Upper lobe of right lung (tissue), 1 donor: ENCODE data around the gene BTBD18. TPM values are rescaled to one million over a fixed set of nuclear protein-coding genes. Genes with fewer than 3 reads are reported as not detected.

ENCODE experiments used
- ATAC-seq: fragments of 200-7000 bp; cut with Tn5 transposase; one replicate; pipeline ENCODE4 v1.9.1; 2020; ENCODE audit warnings: mild to moderate bottlenecking, moderate library complexity
- DNase-seq: peaks from one replicate; pipeline ENCODE4 v3.0.0-alpha.2; 2020
- H3K27ac ChIP-seq: fragments of 200-600 bp; one replicate; pipeline ENCODE4 v1.8.0; 2022
- H3K27me3 ChIP-seq: fragments of 200-600 bp; one replicate; pipeline ENCODE4 v1.8.0; 2022; ENCODE audit warnings: mild to moderate bottlenecking
- H3K36me3 ChIP-seq: fragments of 200-600 bp; one replicate; pipeline ENCODE4 v1.8.0; 2022
- H3K4me1 ChIP-seq: fragments of 200-600 bp; one replicate; pipeline ENCODE4 v1.8.0; 2022
- H3K4me3 ChIP-seq: fragments of 200-600 bp; one replicate; pipeline ENCODE4 v1.8.0; 2022; ENCODE audit warnings: mild to moderate bottlenecking
- H3K9me3 ChIP-seq: fragments of 200-600 bp; one replicate; pipeline ENCODE4 v1.8.0; 2022
- intact Hi-C: fragments of 100-400 bp; cut with DNase I; formaldehyde crosslinking; loops from one replicate; pipeline ENCODE4 v1.11.0; 2022
- total RNA-seq: library from RNA; stranded (reverse); fragmentation: NEBNext Ultra II Directional; extraction: Animal tissue kit (Norgen Biotek cat#: 25700); gene quantifications from one replicate; pipeline ENCODE4 v1.2.1, GENCODE V29; 2021
- TF ChIP-seq, protein P1 (sequence below): fragments of 200-600 bp; IDR thresholded peaks from one replicate; pipeline ENCODE4 v1.8.0; 2022; ENCODE audit warnings: antibody characterized with exemption
- donor health status: DM: no; HTN: yes; CAD: no; lungs with severe emphysema.

Gene BTBD18
- total RNA-seq, 1 donor from 2014 or later, result not detected

DNA sequence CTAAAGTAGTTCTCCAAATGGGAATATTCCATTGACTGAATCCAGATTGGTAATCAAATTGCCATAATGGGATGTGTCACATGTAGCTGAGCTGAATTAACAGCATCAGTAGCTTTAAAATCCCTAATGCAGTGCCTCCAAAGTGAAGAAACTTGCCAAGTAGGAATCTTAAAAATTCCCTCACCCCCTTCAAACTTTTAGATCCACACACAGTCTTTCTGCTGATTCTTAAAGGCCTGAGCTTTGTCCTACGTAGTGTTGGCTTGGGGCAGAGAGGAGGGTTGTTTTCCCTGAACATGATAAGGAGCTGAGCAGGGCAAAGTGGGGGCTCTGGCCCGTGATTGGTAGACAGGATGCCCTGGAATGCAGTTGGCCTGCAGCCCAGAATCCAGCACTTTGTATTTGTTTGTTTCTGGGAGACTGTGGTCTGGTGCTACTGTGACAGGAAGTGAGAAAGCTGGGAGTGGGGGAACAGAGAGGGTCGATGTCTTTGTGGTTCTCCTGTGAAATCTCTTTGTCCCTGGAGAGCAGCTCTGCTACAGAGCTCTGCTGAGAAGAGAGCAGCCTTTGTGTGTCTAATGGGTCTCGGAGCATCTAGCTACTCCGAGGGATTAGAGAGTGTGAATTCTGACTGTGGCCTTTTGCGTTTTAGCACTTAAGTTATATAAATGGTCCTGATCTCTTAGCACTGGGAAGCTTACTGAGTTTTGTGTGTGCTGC lies 26.9 kb upstream of the BTBD18 start:
- DNase-seq, result peak; percentile 92
- Histone ChIP-seq H3K4me3 (peak overlapping the region; percentile 14), H3K9me3 (no peaks in the 10 kb centered on the region), H3K36me3 (no peaks in the 10 kb centered on the region), H3K4me1 (peaks cover 95% of the 10 kb centered on the region), H3K27me3 (no peaks in the 10 kb centered on the region), H3K27ac (peak overlapping the region; percentile 89)
- TF ChIP-seq, protein P1, sequence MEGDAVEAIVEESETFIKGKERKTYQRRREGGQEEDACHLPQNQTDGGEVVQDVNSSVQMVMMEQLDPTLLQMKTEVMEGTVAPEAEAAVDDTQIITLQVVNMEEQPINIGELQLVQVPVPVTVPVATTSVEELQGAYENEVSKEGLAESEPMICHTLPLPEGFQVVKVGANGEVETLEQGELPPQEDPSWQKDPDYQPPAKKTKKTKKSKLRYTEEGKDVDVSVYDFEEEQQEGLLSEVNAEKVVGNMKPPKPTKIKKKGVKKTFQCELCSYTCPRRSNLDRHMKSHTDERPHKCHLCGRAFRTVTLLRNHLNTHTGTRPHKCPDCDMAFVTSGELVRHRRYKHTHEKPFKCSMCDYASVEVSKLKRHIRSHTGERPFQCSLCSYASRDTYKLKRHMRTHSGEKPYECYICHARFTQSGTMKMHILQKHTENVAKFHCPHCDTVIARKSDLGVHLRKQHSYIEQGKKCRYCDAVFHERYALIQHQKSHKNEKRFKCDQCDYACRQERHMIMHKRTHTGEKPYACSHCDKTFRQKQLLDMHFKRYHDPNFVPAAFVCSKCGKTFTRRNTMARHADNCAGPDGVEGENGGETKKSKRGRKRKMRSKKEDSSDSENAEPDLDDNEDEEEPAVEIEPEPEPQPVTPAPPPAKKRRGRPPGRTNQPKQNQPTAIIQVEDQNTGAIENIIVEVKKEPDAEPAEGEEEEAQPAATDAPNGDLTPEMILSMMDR, result no peak
- ATAC-seq, result peak; percentile 90
- intact Hi-C loops, result no loop called here

DNA sequence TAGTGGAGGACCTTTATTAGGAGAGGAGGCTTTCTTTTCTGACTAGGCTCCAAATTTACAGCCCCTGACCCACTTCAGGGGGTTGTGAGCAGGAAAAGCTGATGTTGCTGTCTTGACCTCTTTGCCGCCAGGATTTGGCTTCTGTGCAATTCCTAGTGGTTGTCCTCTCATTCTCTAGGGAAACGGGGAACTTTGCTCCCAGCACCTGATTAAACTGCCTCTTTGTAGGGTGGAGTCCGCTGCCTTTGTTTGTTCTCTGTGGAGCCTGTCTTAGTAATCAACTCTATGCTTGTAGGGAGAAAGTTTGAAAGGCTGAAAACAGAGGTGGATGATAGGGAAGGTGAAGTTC lies 26.3 kb upstream of the BTBD18 start:
- H3K27ac ChIP-seq, result peak overlapping the region; percentile 89
- DNase-seq (no peak), ATAC-seq (no peak)
- peak overlapping the region; percentile 11 for H3K4me3 ChIP-seq
- intact Hi-C loops, result no loop called here
- H3K36me3 ChIP-seq, result no peaks in the 10 kb centered on the region
- H3K27me3 ChIP-seq, result no peaks in the 10 kb centered on the region
- peaks cover 95% of the 10 kb centered on the region for H3K4me1 ChIP-seq
- no peaks in the 10 kb centered on the region for H3K9me3 ChIP-seq
- TF ChIP-seq, protein P1, result no peak

DNA sequence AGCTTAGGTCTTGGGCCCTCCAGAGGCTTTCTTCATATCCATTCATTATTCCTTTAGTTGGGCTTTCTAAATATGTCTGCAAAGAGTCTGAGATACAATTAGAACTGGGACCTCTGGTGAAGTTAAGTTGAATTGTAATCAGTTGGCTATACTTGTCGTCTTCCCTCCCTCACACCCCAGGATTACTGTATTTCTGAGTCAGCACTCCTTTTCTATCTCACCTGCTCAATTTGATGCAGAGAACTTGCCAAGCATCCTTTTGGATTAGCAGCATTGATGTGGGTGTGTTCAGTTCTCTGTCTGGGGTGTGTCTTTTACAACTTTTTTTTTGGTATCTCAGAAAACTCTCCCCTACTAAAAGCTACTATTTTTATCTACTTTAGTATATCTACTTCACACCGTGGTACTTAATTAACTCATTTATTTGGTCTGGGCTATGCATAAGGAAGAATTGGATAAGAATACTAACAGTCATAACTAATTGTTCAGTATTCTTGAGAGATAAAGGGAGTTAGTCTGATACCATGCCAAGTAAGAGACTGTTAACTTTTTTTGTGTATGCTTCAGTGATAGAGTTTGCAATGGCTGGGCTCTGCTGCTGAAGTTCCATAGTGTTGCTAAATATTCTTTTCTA lies 25.1 kb upstream of the BTBD18 start:
- intact Hi-C loops, result no loop called here
- no peak overlapping the region for H3K4me3 ChIP-seq
- H3K27me3 ChIP-seq, result no peaks in the 10 kb centered on the region
- TF ChIP-seq, protein P1, result no peak
- DNase-seq (no peak), ATAC-seq (no peak)
- peak overlapping the region; percentile 89 for H3K27ac ChIP-seq
- H3K9me3 ChIP-seq, result no peaks in the 10 kb centered on the region
- H3K4me1 ChIP-seq, result peaks cover 95% of the 10 kb centered on the region
- no peaks in the 10 kb centered on the region for H3K36me3 ChIP-seq

DNA sequence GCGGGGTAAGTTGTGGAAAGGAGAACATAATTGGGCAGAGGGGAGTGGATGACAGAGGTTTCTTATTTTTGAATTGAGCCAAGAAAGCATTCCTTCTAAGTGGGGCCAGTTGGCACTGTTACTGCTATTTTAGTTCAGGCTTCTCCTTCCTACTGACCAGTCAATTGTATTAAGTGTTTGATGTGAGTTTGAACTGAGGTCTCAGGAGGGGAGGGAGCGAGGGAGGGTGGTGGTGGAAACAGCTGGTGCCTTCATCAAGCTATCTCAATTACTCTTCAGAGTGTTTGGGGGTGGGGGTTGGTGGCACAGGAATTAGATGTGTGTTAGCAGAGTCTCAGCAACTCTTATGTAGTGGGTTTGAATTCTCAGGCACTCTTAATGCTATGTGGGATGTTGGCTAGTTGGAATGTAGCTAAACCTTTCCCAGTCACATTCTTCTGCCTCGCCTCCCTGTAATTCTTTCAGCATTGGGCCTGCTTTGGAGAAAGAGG lies 24.5 kb upstream of the BTBD18 start:
- Histone ChIP-seq H3K36me3 (no peaks in the 10 kb centered on the region), H3K9me3 (no peaks in the 10 kb centered on the region), H3K4me3 (peak overlapping the region; percentile 30), H3K4me1 (peaks cover 95% of the 10 kb centered on the region), H3K27me3 (no peaks in the 10 kb centered on the region), H3K27ac (peak overlapping the region; percentile 89)
- intact Hi-C loops, result no loop called here
- no peak for DNase-seq
- TF ChIP-seq, protein P1, result no peak
- ATAC-seq, result peak; percentile 59

DNA sequence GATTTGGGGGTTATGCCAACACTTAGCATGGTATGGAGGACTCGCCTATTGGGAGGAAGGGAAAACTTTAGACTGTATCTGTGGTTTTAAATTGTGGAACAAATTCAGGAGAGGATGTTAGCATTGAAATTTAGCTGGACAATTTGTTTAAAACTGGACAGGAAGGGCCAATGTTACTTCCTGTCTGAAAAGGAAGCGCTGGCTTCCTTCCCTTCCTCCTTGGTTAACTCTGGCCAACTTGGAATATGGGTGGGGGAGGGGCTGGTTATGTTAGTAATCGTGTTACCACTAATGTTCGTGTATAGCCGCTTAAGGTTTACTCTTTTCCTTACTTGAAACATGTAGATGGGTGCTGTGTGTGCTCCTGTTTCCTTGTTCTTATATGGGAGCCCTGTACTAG lies 23.9 kb upstream of the BTBD18 start:
- TF ChIP-seq, protein P1, result no peak
- Histone ChIP-seq H3K9me3 (no peaks in the 10 kb centered on the region), H3K36me3 (no peaks in the 10 kb centered on the region), H3K27ac (peak overlapping the region; percentile 89), H3K27me3 (no peaks in the 10 kb centered on the region), H3K4me1 (peaks cover 95% of the 10 kb centered on the region), H3K4me3 (peak overlapping the region; percentile 30)
- intact Hi-C loops, result no loop called here
- ATAC-seq, result no peak
- DNase-seq, result no peak
